HepG2 (cell line): ENCODE results near the gene REEP3. TPM values are rescaled to one million over a fixed set of nuclear protein-coding genes. Genes with fewer than 3 reads are reported as not detected.

Source experiments
- CREB1 ChIP-seq, 2 experiments: fragments of 450-650 bp in 1 of 2; IDR thresholded peaks; 2 replicates each; pipeline ENCODE4 v1.6.1; 2016 to 2017; ENCODE audit warnings: control low read depth in 1 of 2, mild to moderate bottlenecking in 1 of 2, missing compliant biosample characterization in 1 of 2, missing genetic modification characterization in 1 of 2
- ELF3 ChIP-seq: IDR thresholded peaks from 2 replicates; pipeline ENCODE4 v1.6.1; 2016; ENCODE audit warnings: missing genetic modification reagents, missing compliant biosample characterization
- HMG20A ChIP-seq: IDR thresholded peaks from 2 replicates; pipeline ENCODE4 v1.6.1; 2016; ENCODE audit warnings: borderline replicate concordance
- KDM3A ChIP-seq: IDR thresholded peaks from 2 replicates; pipeline ENCODE4 v1.6.1; 2018; ENCODE audit warnings: low read depth, missing compliant biosample characterization
- NFE2 ChIP-seq: sonication (generic); formaldehyde crosslinking; IDR thresholded peaks from 2 replicates; pipeline ENCODE4 v1.4.0; 2020; ENCODE audit warnings: missing genetic modification reagents
- REL ChIP-seq: sonication (generic); formaldehyde crosslinking; conservative IDR thresholded peaks from 2 replicates; pipeline ENCODE4 v1.8.0; 2022; ENCODE audit warnings: mild to moderate bottlenecking, missing genetic modification reagents, moderate library complexity
- TARDBP ChIP-seq: sonication (generic); formaldehyde crosslinking; IDR thresholded peaks from 2 replicates; pipeline ENCODE4 v1.8.0; 2022; ENCODE audit warnings: mild to moderate bottlenecking, missing genetic modification reagents
- TBX2 ChIP-seq: sonication (generic); formaldehyde crosslinking; IDR thresholded peaks from 2 replicates; pipeline ENCODE4 v1.5.0; 2020; ENCODE audit warnings: missing genetic modification reagents, mild to moderate bottlenecking, borderline replicate concordance
- ZFX ChIP-seq: sonication (generic); formaldehyde crosslinking; IDR thresholded peaks from 2 replicates; pipeline ENCODE4 v1.4.0; 2020; ENCODE audit warnings: mild to moderate bottlenecking, low read depth, missing genetic modification reagents, moderate library complexity
- ZMYM4 ChIP-seq: sonication (generic); formaldehyde crosslinking; IDR thresholded peaks from 2 replicates; pipeline ENCODE4 v1.8.1; 2023; ENCODE audit warnings: mild to moderate bottlenecking, missing genetic modification reagents
- ZNF451 ChIP-seq: sonication (generic); formaldehyde crosslinking; IDR thresholded peaks from 2 replicates; pipeline ENCODE4 v1.5.0; 2020; ENCODE audit warnings: mild to moderate bottlenecking, missing genetic modification reagents
- ZNF567 ChIP-seq: sonication (generic); formaldehyde crosslinking; IDR thresholded peaks from 2 replicates; pipeline ENCODE4 v1.8.1; 2023; ENCODE audit warnings: mild to moderate bottlenecking, missing genetic modification reagents, borderline replicate concordance
- ZSCAN21 ChIP-seq: sonication (generic); formaldehyde crosslinking; IDR thresholded peaks from 2 replicates; pipeline ENCODE4 v1.8.0; 2022; ENCODE audit warnings: mild to moderate bottlenecking, missing genetic modification reagents, moderate library complexity, borderline replicate concordance
- polyA plus RNA-seq, 8 experiments: library from polyadenylated mRNA; depleted of rRNA in 3 of 8; stranded (reverse) in 7 of 8; unstranded in 1 of 8; fragments of >200 nt; fragmentation: Illumina TruSeq in 4 of 8; extraction: Trizol in 4 of 8; gene quantifications; 2 replicates each; pipeline versions ENCODE4 v1.2.1 to v1.2.3, GENCODE V29; 2011 to 2016; ENCODE audit warnings: low read depth in 4 of 8, missing spikeins in 1 of 8, mixed read lengths in 1 of 8; ENCODE audit not compliant: insufficient read depth in 1 of 8
- total RNA-seq, 5 experiments: library from RNA; depleted of rRNA; stranded (reverse); fragments of >200 nt; fragmentation: Illumina TruSeq; extraction: Trizol; gene quantifications; 2 replicates each; pipeline ENCODE4 v1.2.3, GENCODE V29; 2016; ENCODE audit warnings: low read depth in 1 of 5
- TF ChIP-seq, protein P1 (sequence below): sonication (generic); formaldehyde crosslinking; IDR thresholded peaks from 2 replicates; pipeline ENCODE4 v1.4.0; 2020; ENCODE audit warnings: low read depth, mild to moderate bottlenecking, missing genetic modification reagents
- TF ChIP-seq, protein P2 (sequence below): fragments of 450-650 bp; IDR thresholded peaks from 2 replicates; pipeline ENCODE4 v1.6.1; 2017
- TF ChIP-seq, protein P3 (sequence below): sonication (generic); formaldehyde crosslinking; IDR thresholded peaks from 2 replicates; pipeline ENCODE4 v1.5.1; 2020; ENCODE audit warnings: mild to moderate bottlenecking, missing genetic modification reagents, moderate library complexity
- TF ChIP-seq, protein P4 (sequence below): sonication (generic); formaldehyde crosslinking; IDR thresholded peaks from 2 replicates; pipeline ENCODE4 v1.5.0; 2020; ENCODE audit warnings: mild to moderate bottlenecking, missing genetic modification reagents, borderline replicate concordance

Gene REEP3
- total and polyA plus RNA-seq, 2 of the 13 experiments (the other 11 are each of a cell fraction or from before 2014, with no cell fraction given): 7.1 to 31.4 TPM

DNA sequence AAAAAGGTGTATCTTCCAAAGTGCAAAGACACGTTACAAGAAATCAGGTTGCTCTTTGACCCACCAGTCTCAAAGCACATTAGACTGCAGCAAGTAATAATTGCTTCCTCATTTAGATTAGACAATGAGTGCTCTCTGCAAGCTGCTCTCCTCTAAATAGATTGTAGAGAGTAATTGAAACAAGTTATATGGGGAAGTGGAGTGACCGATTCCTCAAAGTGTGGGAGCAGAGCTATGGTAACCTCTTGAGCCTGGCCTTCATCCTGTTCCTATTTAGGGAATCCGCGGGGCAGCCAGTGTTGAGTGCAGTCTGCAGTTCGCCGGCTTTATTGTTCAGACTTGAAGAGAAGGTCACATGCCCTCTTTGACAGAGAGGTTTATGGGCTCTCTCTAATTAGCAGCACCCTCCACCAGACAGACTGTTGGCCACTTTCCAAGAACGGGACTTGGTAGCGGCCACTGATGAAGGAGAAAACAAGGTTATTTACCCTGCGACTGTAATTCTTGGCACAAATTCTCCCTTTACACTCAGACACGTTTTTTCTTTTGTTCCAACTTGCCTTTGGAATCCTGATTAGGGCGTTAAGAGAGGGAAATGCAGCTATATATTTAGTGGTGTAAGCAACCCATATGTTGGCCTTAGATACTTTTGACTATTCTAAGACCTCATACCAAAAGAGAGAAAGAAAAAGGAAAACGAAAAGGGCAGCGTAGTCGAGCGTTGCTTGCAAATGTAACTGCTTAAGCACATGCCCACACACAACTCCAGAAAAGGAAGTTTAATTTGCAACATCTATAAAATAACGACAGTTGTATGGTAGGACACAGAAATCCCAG lies 107.5 kb downstream of the REEP3 start (continued):
- TF ChIP-seq KDM3A: no peak
- TF ChIP-seq ZMYM4 (CRISPR knock-in tag): no peak
- TF ChIP-seq CREB1 (IDR thresholded peaks at IDR 0.05): no peak
- TF ChIP-seq CREB1 (CRISPR knock-in tag; IDR thresholded peaks at IDR 0.05): no peak
- no peak for TF ChIP-seq ZNF451 (CRISPR knock-in tag)
- TF ChIP-seq, protein P1, sequence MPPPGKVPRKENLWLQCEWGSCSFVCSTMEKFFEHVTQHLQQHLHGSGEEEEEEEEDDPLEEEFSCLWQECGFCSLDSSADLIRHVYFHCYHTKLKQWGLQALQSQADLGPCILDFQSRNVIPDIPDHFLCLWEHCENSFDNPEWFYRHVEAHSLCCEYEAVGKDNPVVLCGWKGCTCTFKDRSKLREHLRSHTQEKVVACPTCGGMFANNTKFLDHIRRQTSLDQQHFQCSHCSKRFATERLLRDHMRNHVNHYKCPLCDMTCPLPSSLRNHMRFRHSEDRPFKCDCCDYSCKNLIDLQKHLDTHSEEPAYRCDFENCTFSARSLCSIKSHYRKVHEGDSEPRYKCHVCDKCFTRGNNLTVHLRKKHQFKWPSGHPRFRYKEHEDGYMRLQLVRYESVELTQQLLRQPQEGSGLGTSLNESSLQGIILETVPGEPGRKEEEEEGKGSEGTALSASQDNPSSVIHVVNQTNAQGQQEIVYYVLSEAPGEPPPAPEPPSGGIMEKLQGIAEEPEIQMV (CRISPR knock-in tag): no peak
- TF ChIP-seq ZNF567 (CRISPR knock-in tag): no peak
- TF ChIP-seq, protein P2, sequence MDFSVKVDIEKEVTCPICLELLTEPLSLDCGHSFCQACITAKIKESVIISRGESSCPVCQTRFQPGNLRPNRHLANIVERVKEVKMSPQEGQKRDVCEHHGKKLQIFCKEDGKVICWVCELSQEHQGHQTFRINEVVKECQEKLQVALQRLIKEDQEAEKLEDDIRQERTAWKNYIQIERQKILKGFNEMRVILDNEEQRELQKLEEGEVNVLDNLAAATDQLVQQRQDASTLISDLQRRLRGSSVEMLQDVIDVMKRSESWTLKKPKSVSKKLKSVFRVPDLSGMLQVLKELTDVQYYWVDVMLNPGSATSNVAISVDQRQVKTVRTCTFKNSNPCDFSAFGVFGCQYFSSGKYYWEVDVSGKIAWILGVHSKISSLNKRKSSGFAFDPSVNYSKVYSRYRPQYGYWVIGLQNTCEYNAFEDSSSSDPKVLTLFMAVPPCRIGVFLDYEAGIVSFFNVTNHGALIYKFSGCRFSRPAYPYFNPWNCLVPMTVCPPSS: no peak
- no peak for TF ChIP-seq REL
- TF ChIP-seq ZFX: 0 out of 2 replicates have a peak, but pooled peaks have one; percentile 1
- no peak for TF ChIP-seq TARDBP
- TF ChIP-seq TBX2: no peak
- TF ChIP-seq ELF3 (CRISPR knock-in tag): peak; percentile 24; the same call in 1 of the 2 replicates
- TF ChIP-seq, protein P3, sequence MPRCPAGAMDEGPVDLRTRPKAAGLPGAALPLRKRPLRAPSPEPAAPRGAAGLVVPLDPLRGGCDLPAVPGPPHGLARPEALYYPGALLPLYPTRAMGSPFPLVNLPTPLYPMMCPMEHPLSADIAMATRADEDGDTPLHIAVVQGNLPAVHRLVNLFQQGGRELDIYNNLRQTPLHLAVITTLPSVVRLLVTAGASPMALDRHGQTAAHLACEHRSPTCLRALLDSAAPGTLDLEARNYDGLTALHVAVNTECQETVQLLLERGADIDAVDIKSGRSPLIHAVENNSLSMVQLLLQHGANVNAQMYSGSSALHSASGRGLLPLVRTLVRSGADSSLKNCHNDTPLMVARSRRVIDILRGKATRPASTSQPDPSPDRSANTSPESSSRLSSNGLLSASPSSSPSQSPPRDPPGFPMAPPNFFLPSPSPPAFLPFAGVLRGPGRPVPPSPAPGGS (CRISPR knock-in tag): 0 out of 2 replicates have a peak, but pooled peaks have one; percentile 48
- TF ChIP-seq NFE2: no peak
- TF ChIP-seq ZSCAN21 (CRISPR knock-in tag): no peak
- TF ChIP-seq, protein P4, sequence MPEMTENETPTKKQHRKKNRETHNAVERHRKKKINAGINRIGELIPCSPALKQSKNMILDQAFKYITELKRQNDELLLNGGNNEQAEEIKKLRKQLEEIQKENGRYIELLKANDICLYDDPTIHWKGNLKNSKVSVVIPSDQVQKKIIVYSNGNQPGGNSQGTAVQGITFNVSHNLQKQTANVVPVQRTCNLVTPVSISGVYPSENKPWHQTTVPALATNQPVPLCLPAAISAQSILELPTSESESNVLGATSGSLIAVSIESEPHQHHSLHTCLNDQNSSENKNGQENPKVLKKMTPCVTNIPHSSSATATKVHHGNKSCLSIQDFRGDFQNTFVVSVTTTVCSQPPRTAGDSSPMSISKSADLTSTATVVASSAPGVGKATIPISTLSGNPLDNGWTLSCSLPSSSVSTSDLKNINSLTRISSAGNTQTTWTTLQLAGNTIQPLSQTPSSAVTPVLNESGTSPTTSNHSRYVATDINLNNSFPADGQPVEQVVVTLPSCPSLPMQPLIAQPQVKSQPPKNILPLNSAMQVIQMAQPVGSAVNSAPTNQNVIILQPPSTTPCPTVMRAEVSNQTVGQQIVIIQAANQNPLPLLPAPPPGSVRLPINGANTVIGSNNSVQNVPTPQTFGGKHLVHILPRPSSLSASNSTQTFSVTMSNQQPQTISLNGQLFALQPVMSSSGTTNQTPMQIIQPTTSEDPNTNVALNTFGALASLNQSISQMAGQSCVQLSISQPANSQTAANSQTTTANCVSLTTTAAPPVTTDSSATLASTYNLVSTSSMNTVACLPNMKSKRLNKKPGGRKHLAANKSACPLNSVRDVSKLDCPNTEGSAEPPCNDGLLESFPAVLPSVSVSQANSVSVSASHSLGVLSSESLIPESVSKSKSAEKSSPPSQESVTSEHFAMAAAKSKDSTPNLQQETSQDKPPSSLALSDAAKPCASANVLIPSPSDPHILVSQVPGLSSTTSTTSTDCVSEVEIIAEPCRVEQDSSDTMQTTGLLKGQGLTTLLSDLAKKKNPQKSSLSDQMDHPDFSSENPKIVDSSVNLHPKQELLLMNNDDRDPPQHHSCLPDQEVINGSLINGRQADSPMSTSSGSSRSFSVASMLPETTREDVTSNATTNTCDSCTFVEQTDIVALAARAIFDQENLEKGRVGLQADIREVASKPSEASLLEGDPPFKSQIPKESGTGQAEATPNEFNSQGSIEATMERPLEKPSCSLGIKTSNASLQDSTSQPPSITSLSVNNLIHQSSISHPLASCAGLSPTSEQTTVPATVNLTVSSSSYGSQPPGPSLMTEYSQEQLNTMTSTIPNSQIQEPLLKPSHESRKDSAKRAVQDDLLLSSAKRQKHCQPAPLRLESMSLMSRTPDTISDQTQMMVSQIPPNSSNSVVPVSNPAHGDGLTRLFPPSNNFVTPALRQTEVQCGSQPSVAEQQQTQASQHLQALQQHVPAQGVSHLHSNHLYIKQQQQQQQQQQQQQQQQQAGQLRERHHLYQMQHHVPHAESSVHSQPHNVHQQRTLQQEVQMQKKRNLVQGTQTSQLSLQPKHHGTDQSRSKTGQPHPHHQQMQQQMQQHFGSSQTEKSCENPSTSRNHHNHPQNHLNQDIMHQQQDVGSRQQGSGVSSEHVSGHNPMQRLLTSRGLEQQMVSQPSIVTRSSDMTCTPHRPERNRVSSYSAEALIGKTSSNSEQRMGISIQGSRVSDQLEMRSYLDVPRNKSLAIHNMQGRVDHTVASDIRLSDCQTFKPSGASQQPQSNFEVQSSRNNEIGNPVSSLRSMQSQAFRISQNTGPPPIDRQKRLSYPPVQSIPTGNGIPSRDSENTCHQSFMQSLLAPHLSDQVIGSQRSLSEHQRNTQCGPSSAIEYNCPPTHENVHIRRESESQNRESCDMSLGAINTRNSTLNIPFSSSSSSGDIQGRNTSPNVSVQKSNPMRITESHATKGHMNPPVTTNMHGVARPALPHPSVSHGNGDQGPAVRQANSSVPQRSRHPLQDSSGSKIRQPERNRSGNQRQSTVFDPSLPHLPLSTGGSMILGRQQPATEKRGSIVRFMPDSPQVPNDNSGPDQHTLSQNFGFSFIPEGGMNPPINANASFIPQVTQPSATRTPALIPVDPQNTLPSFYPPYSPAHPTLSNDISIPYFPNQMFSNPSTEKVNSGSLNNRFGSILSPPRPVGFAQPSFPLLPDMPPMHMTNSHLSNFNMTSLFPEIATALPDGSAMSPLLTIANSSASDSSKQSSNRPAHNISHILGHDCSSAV (CRISPR knock-in tag): no peak
- TF ChIP-seq HMG20A: no peak
